HEK293 (cell line): ENCODE measurements around the gene ZMYM3.
A peak's percentile ranks its signal among the peaks of the same experiment; 100 is the strongest.

Source experiments
- EGR2 ChIP-seq: fragments of 450-650 bp; formaldehyde crosslinking; IDR thresholded peaks from 2 replicates; pipeline ENCODE4 v1.5.1; 2016; ENCODE audit warnings: low read depth, missing biosample characterization, missing genetic modification characterization
- GLIS1 ChIP-seq: fragments of 450-650 bp; formaldehyde crosslinking; IDR thresholded peaks from 2 replicates; pipeline ENCODE4 v1.5.1; 2016; ENCODE audit warnings: missing biosample characterization, missing genetic modification characterization
- KLF1 ChIP-seq: fragments of 450-650 bp; formaldehyde crosslinking; IDR thresholded peaks from 2 replicates; pipeline ENCODE4 v1.5.1; 2016; ENCODE audit warnings: missing biosample characterization, missing genetic modification characterization
- KLF7 ChIP-seq: fragments of 450-650 bp; formaldehyde crosslinking; IDR thresholded peaks from 2 replicates; pipeline ENCODE4 v1.5.1; 2016; ENCODE audit warnings: missing biosample characterization, missing genetic modification characterization, borderline replicate concordance
- SP7 ChIP-seq: fragments of 450-650 bp; formaldehyde crosslinking; IDR thresholded peaks from 2 replicates; pipeline ENCODE4 v1.5.1; 2016; ENCODE audit warnings: missing biosample characterization, missing genetic modification characterization
- ZBTB1 ChIP-seq: fragments of 450-650 bp; formaldehyde crosslinking; IDR thresholded peaks from 2 replicates; pipeline ENCODE4 v1.5.1; 2016; ENCODE audit warnings: missing biosample characterization, missing genetic modification characterization
- ZBTB17 ChIP-seq: fragments of 450-650 bp; formaldehyde crosslinking; IDR thresholded peaks from 2 replicates; pipeline ENCODE4 v1.5.1; 2016; ENCODE audit warnings: missing biosample characterization, missing genetic modification characterization
- ZBTB48 ChIP-seq: fragments of 450-650 bp; formaldehyde crosslinking; IDR thresholded peaks from 2 replicates; pipeline ENCODE4 v1.5.1; 2016; ENCODE audit warnings: missing biosample characterization, missing genetic modification characterization
- ZNF140 ChIP-seq: fragments of 450-650 bp; formaldehyde crosslinking; IDR thresholded peaks from 2 replicates; pipeline ENCODE4 v1.5.1; 2016; ENCODE audit warnings: missing biosample characterization, missing genetic modification characterization
- ZNF19 ChIP-seq: fragments of 450-650 bp; formaldehyde crosslinking; IDR thresholded peaks from 2 replicates; pipeline ENCODE4; 2016; ENCODE audit warnings: missing biosample characterization, missing genetic modification characterization, low read depth
- ZNF266 ChIP-seq: fragments of 450-650 bp; formaldehyde crosslinking; IDR thresholded peaks from 2 replicates; pipeline ENCODE4 v1.5.1; 2016; ENCODE audit warnings: missing biosample characterization, missing genetic modification characterization, low read depth
- ZNF341 ChIP-seq: fragments of 450-650 bp; formaldehyde crosslinking; IDR thresholded peaks from 2 replicates; pipeline ENCODE4; 2016; ENCODE audit warnings: low read depth, missing biosample characterization, missing genetic modification characterization
- ZNF350 ChIP-seq: fragments of 450-650 bp; formaldehyde crosslinking; IDR thresholded peaks from 2 replicates; pipeline ENCODE4 v1.5.0; 2017; ENCODE audit warnings: missing biosample characterization, mild to moderate bottlenecking, missing genetic modification characterization
- ZNF391 ChIP-seq: fragments of 450-650 bp; formaldehyde crosslinking; IDR thresholded peaks from 2 replicates; pipeline ENCODE4 v1.5.1; 2016; ENCODE audit warnings: low read depth, missing biosample characterization, missing genetic modification characterization, borderline replicate concordance
- ZNF48 ChIP-seq: fragments of 450-650 bp; formaldehyde crosslinking; IDR thresholded peaks from 2 replicates; pipeline ENCODE4 v1.5.1; 2016; ENCODE audit warnings: missing biosample characterization, missing genetic modification characterization
- ZNF544 ChIP-seq: fragments of 450-650 bp; formaldehyde crosslinking; IDR thresholded peaks from 2 replicates; pipeline ENCODE4 v1.5.0; 2017; ENCODE audit warnings: missing biosample characterization, missing genetic modification characterization
- ZNF561 ChIP-seq: fragments of 450-650 bp; IDR thresholded peaks from 2 replicates; pipeline ENCODE4 v1.5.1; 2018; ENCODE audit warnings: missing biosample characterization, missing genetic modification characterization, borderline replicate concordance
- ZNF610 ChIP-seq: fragments of 450-650 bp; formaldehyde crosslinking; IDR thresholded peaks from 2 replicates; pipeline ENCODE4 v1.5.1; 2016; ENCODE audit warnings: missing biosample characterization, missing genetic modification characterization, borderline replicate concordance
- ZNF626 ChIP-seq: fragments of 450-650 bp; sonication (Bioruptor Pico); formaldehyde crosslinking; IDR thresholded peaks from 2 replicates; pipeline ENCODE4 v1.5.1; 2018; ENCODE audit warnings: missing biosample characterization, missing genetic modification characterization, inconsistent platforms
- ZNF629 ChIP-seq: fragments of 450-650 bp; formaldehyde crosslinking; IDR thresholded peaks from 2 replicates; pipeline ENCODE4 v1.5.1; 2017; ENCODE audit warnings: missing biosample characterization, missing genetic modification characterization
- ZNF654 ChIP-seq: fragments of 450-650 bp; formaldehyde crosslinking; IDR thresholded peaks from 2 replicates; pipeline ENCODE4 v1.5.1; 2016; ENCODE audit warnings: low read depth, missing biosample characterization, missing genetic modification characterization
- ZNF747 ChIP-seq: fragments of 450-650 bp; formaldehyde crosslinking; IDR thresholded peaks from 2 replicates; pipeline ENCODE4 v1.5.1; 2016; ENCODE audit warnings: missing biosample characterization, missing genetic modification characterization
- ZSCAN16 ChIP-seq: fragments of 450-650 bp; formaldehyde crosslinking; IDR thresholded peaks from 2 replicates; pipeline ENCODE4 v1.5.1; 2016; ENCODE audit warnings: missing biosample characterization, missing genetic modification characterization
- ZSCAN30 ChIP-seq: fragments of 450-650 bp; IDR thresholded peaks from 2 replicates; pipeline ENCODE4 v1.5.1; 2018; ENCODE audit warnings: missing biosample characterization, mild to moderate bottlenecking, missing genetic modification characterization, moderate library complexity
- TF ChIP-seq, protein P1 (sequence below): fragments of 450-650 bp; formaldehyde crosslinking; IDR thresholded peaks from 2 replicates; pipeline ENCODE4 v1.5.1; 2016; ENCODE audit warnings: missing biosample characterization, missing genetic modification characterization
- TF ChIP-seq, protein P2 (sequence below): fragments of 450-650 bp; formaldehyde crosslinking; IDR thresholded peaks from 2 replicates; pipeline ENCODE4 v1.5.1; 2016; ENCODE audit warnings: missing biosample characterization, missing genetic modification characterization
- TF ChIP-seq, protein P3 (sequence below): fragments of 450-650 bp; formaldehyde crosslinking; IDR thresholded peaks from 2 replicates; pipeline ENCODE4 v1.5.1; 2016; ENCODE audit warnings: missing biosample characterization, missing genetic modification characterization, low read depth
- TF ChIP-seq, protein P4 (sequence below): fragments of 450-650 bp; IDR thresholded peaks from 2 replicates; pipeline ENCODE4 v1.5.1; 2018; ENCODE audit warnings: missing biosample characterization, mild to moderate bottlenecking, missing genetic modification characterization
- TF ChIP-seq, protein P5 (sequence below): fragments of 450-650 bp; formaldehyde crosslinking; IDR thresholded peaks from 2 replicates; pipeline ENCODE4 v1.5.1; 2016; ENCODE audit warnings: missing biosample characterization, missing genetic modification characterization
- TF ChIP-seq, protein P6 (sequence below): fragments of 450-650 bp; formaldehyde crosslinking; IDR thresholded peaks from 2 replicates; pipeline ENCODE4 v1.5.1; 2016; ENCODE audit warnings: missing biosample characterization, missing genetic modification characterization

The ZMYM3 gene

DNA sequence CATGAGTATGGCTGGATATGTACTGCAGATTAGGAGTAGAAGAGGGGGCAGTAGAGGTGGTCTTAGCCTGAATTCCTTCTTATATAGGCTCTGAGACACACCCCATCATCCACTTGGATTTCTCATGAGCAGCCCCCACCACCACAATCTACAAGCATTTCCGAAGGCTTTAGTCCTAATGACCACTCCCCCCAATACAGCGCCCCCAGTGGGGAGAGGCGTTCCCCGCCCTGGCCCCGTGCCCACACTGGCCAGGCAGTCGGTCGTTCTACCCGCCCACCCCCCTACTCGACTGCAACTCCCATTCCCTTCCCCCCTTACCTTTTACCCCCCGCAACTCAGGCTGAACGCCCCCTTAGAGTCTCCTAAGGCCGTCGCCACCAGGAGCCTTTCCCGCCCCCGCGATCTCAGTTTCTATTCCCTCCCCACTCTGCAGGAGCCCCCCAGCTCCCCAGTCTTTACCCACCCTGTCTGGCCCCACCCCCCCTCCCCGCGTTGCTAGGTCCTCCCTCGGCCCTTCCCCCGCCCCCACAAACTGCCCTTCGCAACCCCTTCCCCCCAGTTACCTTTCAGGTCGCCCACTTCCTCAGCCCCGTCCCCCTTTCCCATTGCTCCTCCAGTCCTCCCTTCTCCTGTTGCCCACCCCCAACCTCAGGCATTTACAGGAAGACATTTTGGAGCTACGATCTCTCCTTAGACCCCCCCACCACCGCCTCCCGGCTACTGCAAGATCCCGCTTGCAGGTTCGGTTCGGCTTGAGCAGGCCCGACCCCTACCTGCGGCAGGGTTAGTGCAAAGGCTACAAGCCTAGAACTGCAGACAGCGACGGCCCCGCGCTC is 468 bp downstream of the ZMYM3 start (continued):
- TF ChIP-seq, protein P1, sequence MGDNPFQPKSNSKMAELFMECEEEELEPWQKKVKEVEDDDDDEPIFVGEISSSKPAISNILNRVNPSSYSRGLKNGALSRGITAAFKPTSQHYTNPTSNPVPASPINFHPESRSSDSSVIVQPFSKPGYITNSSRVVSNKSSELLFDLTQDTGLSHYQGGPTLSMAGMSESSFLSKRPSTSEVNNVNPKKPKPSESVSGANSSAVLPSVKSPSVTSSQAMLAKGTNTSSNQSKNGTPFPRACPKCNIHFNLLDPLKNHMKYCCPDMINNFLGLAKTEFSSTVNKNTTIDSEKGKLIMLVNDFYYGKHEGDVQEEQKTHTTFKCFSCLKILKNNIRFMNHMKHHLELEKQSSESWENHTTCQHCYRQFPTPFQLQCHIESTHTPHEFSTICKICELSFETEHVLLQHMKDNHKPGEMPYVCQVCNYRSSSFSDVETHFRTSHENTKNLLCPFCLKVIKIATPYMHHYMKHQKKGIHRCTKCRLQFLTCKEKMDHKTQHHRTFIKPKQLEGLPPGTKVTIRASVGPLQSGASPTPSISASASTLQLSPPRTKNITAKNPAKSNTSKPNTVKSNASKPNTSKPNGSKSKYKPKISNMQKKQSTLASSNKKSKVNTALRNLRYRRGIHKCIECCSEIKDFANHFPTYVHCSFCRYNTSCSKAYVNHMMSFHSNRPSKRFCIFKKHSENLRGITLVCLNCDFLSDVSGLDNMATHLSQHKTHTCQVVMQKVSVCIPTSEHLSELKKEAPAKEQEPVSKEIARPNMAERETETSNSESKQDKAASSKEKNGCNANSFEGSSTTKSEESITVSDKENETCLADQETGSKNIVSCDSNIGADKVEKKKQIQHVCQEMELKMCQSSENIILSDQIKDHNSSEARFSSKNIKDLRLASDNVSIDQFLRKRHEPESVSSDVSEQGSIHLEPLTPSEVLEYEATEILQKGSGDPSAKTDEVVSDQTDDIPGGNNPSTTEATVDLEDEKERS (tag by site-specific recombination), result no peak
- no peak for TF ChIP-seq ZNF629
- no peak for TF ChIP-seq ZNF544 (tag by site-specific recombination)
- TF ChIP-seq ZBTB48 (tag by site-specific recombination), result no peak
- no peak for TF ChIP-seq ZNF747 (tag by site-specific recombination)
- TF ChIP-seq, protein P2, sequence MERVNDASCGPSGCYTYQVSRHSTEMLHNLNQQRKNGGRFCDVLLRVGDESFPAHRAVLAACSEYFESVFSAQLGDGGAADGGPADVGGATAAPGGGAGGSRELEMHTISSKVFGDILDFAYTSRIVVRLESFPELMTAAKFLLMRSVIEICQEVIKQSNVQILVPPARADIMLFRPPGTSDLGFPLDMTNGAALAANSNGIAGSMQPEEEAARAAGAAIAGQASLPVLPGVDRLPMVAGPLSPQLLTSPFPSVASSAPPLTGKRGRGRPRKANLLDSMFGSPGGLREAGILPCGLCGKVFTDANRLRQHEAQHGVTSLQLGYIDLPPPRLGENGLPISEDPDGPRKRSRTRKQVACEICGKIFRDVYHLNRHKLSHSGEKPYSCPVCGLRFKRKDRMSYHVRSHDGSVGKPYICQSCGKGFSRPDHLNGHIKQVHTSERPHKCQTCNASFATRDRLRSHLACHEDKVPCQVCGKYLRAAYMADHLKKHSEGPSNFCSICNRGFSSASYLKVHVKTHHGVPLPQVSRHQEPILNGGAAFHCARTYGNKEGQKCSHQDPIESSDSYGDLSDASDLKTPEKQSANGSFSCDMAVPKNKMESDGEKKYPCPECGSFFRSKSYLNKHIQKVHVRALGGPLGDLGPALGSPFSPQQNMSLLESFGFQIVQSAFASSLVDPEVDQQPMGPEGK (tag by site-specific recombination), result 0 out of 2 replicates have a peak, but pooled peaks have one; percentile 13
- no peak for TF ChIP-seq ZNF350 (tag by site-specific recombination)
- no peak; the same call in 1 of the 2 replicates for TF ChIP-seq ZSCAN30
- TF ChIP-seq, protein P3, sequence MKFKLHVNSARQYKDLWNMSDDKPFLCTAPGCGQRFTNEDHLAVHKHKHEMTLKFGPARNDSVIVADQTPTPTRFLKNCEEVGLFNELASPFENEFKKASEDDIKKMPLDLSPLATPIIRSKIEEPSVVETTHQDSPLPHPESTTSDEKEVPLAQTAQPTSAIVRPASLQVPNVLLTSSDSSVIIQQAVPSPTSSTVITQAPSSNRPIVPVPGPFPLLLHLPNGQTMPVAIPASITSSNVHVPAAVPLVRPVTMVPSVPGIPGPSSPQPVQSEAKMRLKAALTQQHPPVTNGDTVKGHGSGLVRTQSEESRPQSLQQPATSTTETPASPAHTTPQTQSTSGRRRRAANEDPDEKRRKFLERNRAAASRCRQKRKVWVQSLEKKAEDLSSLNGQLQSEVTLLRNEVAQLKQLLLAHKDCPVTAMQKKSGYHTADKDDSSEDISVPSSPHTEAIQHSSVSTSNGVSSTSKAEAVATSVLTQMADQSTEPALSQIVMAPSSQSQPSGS, result no peak
- no peak for TF ChIP-seq ZNF19 (tag by site-specific recombination)
- peak; percentile 54 for TF ChIP-seq GLIS1 (tag by site-specific recombination)
- TF ChIP-seq SP7, result no peak
- TF ChIP-seq ZNF561, result no peak
- no peak for TF ChIP-seq ZNF610 (tag by site-specific recombination)
- TF ChIP-seq ZSCAN16, result no peak
- TF ChIP-seq ZNF48 (tag by site-specific recombination), result no peak
- no peak for TF ChIP-seq ZNF266 (tag by site-specific recombination)
- TF ChIP-seq ZNF626, result no peak
- TF ChIP-seq ZBTB1 (tag by site-specific recombination), result no peak
- TF ChIP-seq, protein P4, sequence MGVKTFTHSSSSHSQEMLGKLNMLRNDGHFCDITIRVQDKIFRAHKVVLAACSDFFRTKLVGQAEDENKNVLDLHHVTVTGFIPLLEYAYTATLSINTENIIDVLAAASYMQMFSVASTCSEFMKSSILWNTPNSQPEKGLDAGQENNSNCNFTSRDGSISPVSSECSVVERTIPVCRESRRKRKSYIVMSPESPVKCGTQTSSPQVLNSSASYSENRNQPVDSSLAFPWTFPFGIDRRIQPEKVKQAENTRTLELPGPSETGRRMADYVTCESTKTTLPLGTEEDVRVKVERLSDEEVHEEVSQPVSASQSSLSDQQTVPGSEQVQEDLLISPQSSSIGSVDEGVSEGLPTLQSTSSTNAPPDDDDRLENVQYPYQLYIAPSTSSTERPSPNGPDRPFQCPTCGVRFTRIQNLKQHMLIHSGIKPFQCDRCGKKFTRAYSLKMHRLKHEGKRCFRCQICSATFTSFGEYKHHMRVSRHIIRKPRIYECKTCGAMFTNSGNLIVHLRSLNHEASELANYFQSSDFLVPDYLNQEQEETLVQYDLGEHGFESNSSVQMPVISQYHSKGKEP (tag by site-specific recombination), result no peak
- TF ChIP-seq, protein P5, sequence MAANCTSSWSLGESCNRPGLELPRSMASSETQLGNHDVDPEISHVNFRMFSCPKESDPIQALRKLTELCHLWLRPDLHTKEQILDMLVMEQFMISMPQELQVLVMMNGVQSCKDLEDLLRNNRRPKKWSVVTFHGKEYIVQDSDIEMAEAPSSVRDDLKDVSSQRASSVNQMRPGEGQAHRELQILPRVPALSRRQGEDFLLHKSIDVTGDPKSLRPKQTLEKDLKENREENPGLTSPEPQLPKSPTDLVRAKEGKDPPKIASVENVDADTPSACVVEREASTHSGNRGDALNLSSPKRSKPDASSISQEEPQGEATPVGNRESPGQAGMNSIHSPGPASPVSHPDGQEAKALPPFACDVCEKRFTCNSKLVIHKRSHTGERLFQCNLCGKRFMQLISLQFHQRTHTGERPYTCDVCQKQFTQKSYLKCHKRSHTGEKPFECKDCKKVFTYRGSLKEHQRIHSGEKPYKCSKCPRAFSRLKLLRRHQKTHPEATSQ, result no peak
- no peak; the same call in 1 of the 2 replicates for TF ChIP-seq EGR2
- TF ChIP-seq KLF7 (tag by site-specific recombination), result no peak
- TF ChIP-seq ZNF140 (tag by site-specific recombination), result no peak
- TF ChIP-seq ZNF391 (tag by site-specific recombination), result no peak
- TF ChIP-seq, protein P6, sequence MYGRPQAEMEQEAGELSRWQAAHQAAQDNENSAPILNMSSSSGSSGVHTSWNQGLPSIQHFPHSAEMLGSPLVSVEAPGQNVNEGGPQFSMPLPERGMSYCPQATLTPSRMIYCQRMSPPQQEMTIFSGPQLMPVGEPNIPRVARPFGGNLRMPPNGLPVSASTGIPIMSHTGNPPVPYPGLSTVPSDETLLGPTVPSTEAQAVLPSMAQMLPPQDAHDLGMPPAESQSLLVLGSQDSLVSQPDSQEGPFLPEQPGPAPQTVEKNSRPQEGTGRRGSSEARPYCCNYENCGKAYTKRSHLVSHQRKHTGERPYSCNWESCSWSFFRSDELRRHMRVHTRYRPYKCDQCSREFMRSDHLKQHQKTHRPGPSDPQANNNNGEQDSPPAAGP (tag by site-specific recombination), result no peak
- no peak for TF ChIP-seq ZNF341
- no peak for TF ChIP-seq KLF1 (tag by site-specific recombination)
- 0 out of 2 replicates have a peak, but pooled peaks have one; percentile 41 for TF ChIP-seq ZBTB17 (tag by site-specific recombination)
- no peak for TF ChIP-seq ZNF654 (tag by site-specific recombination)
